BJ (cell line): ENCODE data around the gene BBX. TPM values are rescaled to one million over a fixed set of nuclear protein-coding genes. Genes with fewer than 3 reads are reported as not detected.
A peak's percentile ranks its signal among the peaks of the same experiment; 100 is the strongest.
"Not testable (repeated sequence)": the region's sequence is repeated elsewhere in the genome, so short reads cannot be mapped to it uniquely, and the experiment has no call there.

Experiments
- CTCF ChIA-PET: fragments of 350-600 bp; formaldehyde crosslinking; extraction: SDS; loops from one replicate; lab custom pipeline; 2021; ENCODE audit warnings: antibody characterized with exemption, inconsistent platforms; lab: Yijun Ruan, JAX
- POLR2A ChIA-PET: fragments of 300-600 bp; sonication (Branson Sonifier 250); formaldehyde crosslinking; extraction: SDS; loops from one replicate; lab custom pipeline; 2021; ENCODE audit warnings: antibody characterized with exemption; lab: Charles Lee
- DNase-seq: peaks from one replicate; pipeline ENCODE4 v3.0.0-alpha.2; 2011; ENCODE audit warnings: low read depth
- H3K27me3 ChIP-seq: 2 replicates; pipeline ENCODE4 v1.6.0; 2011; ENCODE audit warnings: low read length; ENCODE audit not compliant: control insufficient read depth, insufficient read depth
- H3K36me3 ChIP-seq: 2 replicates; pipeline ENCODE4 v1.5.1; 2011; ENCODE audit warnings: low read length; ENCODE audit not compliant: control insufficient read depth, insufficient read depth
- H3K4me3 ChIP-seq: 2 replicates; pipeline ENCODE4 v1.5.1; 2011; ENCODE audit warnings: low read depth, mild to moderate bottlenecking, control low read depth, low read length
- polyA plus RNA-seq: library from polyadenylated mRNA; depleted of rRNA; stranded (reverse); fragments of >200 nt; gene quantifications from 2 replicates; pipeline ENCODE4 v1.2.3, GENCODE V29; 2011
- TF ChIP-seq, protein P1 (sequence below): IDR thresholded peaks from 2 replicates; pipeline ENCODE4 v1.5.1; 2011; ENCODE audit warnings: low read depth, mild to moderate bottlenecking, control low read depth, inconsistent platforms, low read length, moderate library complexity; ENCODE audit not compliant: insufficient read depth

The BBX gene
- polyA plus RNA-seq, 1 experiment: 47.6 TPM

DNA sequence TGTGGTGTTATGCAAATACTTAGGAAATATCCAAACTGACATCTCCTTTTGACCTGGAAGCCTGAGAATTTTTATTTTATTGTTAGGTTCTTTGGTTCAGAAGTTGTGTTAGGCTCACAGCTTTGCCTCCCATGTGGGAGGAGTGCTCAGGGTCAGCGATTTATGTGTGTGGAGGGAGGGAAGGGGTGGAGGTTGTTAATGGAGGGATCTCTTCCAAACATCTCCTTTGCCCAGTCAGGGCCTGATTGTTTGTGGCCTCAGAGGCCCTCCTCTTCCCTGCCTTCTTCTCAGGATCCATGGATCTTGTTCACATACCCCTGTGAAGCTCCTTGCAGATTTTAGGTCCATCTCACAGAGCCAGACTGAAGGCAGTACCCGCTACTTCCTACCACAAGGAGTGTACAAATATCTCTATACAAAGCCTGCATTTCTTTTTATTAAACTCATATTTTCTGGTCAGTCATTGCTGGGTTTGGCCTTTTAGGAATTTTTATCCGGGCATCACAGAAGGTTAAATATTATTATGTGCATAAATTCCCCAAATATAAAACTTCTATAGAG, 40.3 kb downstream of the BBX start:
- CTCF ChIA-PET: interaction anchor here (0.8 kb wide), 2 partner anchors 16 to 142 kb away, joined by 3 to 5 read pairs; no protein-coding TSS in a partner anchor
- Histone ChIP-seq H3K27me3 (no peaks in the 10 kb centered on the region), H3K36me3 (no peaks in the 10 kb centered on the region), H3K4me3 (no peak overlapping the region)
- POLR2A ChIA-PET: no interaction called here
- DNase-seq: no peak
- TF ChIP-seq, protein P1, sequence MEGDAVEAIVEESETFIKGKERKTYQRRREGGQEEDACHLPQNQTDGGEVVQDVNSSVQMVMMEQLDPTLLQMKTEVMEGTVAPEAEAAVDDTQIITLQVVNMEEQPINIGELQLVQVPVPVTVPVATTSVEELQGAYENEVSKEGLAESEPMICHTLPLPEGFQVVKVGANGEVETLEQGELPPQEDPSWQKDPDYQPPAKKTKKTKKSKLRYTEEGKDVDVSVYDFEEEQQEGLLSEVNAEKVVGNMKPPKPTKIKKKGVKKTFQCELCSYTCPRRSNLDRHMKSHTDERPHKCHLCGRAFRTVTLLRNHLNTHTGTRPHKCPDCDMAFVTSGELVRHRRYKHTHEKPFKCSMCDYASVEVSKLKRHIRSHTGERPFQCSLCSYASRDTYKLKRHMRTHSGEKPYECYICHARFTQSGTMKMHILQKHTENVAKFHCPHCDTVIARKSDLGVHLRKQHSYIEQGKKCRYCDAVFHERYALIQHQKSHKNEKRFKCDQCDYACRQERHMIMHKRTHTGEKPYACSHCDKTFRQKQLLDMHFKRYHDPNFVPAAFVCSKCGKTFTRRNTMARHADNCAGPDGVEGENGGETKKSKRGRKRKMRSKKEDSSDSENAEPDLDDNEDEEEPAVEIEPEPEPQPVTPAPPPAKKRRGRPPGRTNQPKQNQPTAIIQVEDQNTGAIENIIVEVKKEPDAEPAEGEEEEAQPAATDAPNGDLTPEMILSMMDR: no peak

- POLR2A ChIA-PET, H3K36me3 ChIP-seq, H3K27me3 ChIP-seq, DNase-seq, H3K4me3 ChIP-seq, CTCF ChIA-PET: not testable (repeated sequence)
Measured at GRCh38 chr3:107565244-107565643, 42.5 kb downstream of the BBX start.

GRCh38 chr3:107571089-107571488, 48.3 kb downstream of the BBX start:
- POLR2A ChIA-PET: not testable (repeated sequence)

GRCh38 chr3:107571492-107571891, 48.7 kb downstream of the BBX start:
- DNase-seq, H3K4me3 ChIP-seq, H3K27me3 ChIP-seq, CTCF ChIA-PET, POLR2A ChIA-PET, H3K36me3 ChIP-seq: not testable (repeated sequence)

More at GRCh38 chr3:107571089-107571488, 48.3 kb downstream of the BBX start:
- H3K4me3 ChIP-seq, CTCF ChIA-PET, DNase-seq, H3K27me3 ChIP-seq, H3K36me3 ChIP-seq: not testable (repeated sequence)

DNA sequence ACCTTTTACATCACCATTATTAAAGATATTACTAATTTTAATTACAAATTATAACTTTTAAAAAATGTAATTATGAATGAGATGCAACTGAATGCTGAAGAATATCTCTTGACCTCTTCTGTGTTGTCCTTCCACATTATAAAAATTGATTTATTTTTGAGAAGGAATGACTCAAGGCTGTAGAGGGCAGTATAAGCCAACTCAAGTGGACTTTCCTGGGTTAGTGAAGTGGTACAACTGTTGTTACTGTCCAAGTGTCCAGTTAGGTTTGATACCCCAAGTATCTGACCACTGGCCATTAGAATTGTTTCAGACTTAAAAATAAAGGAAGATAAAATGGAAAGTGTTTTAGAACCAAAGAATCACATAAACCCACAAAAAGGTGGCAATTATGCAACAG, 51.9 kb downstream of the BBX start:
- no peak overlapping the region for H3K4me3 ChIP-seq
- POLR2A ChIA-PET: no interaction called here
- TF ChIP-seq, protein P1: peak; percentile 54
- H3K36me3 ChIP-seq: no peaks in the 10 kb centered on the region
- CTCF ChIA-PET: interaction anchor here (0.6 to 1.9 kb wide), 14 partner anchors 10 to 271 kb away, joined by 3 to 7 read pairs (median 4); no protein-coding TSS in a partner anchor
- DNase-seq: no peak
- no peaks in the 10 kb centered on the region for H3K27me3 ChIP-seq

DNA sequence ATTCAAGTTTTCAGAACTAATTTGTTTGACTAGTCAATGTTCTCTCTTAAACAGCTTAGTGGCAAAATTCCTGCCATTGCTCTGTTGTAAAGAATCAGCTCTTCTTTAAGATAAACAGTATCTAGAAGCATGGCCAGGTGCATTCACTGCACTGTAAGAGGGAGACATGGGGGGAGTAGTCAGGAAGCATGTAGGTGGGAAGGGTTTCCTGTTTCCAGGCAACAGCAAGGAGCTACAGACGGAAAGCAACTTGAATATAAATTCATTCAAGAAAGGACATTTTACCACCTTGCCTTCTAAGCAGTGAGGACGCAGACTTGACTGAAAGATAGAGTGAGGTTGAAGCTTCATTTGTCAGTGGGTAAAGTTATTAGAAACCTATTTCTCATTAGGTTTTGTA, 55.3 kb downstream of the BBX start:
- DNase-seq: no peak
- CTCF ChIA-PET: interaction anchor here (0.6 to 1.5 kb wide), 6 partner anchors 12 to 343 kb away, joined by 3 read pairs; no protein-coding TSS in a partner anchor
- Histone ChIP-seq H3K36me3 (no peaks in the 10 kb centered on the region), H3K4me3 (no peak overlapping the region), H3K27me3 (no peaks in the 10 kb centered on the region)
- TF ChIP-seq, protein P1: no peak
- POLR2A ChIA-PET: no interaction called here

DNA sequence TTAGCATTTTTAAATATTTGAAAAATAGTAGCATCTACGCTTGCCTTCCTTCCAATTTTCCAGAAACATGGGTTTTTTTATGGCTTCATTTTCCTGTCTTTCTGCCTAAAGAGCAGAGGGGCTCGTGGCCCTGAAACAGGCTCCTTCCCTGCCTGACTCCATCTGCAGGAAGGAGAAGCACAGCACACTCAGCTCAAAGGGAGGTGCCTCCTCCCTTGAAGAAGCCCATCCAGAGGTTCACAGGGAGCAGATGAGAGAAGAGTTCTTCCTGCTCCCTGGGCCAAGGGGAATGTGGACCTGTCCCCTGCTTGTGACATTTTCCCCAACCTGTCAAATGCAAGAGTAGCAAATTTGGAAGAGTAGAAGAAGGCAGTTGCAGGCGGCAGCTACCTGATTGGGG, 55.8 kb downstream of the BBX start:
- no peaks in the 10 kb centered on the region for H3K27me3 ChIP-seq
- TF ChIP-seq, protein P1: no peak
- H3K4me3 ChIP-seq: no peak overlapping the region
- DNase-seq: no peak
- ChIA-PET POLR2A (no interaction called here), CTCF (interaction anchor here (1.0 to 1.5 kb wide), 6 partner anchors 8 to 344 kb away, joined by 3 read pairs; no protein-coding TSS in a partner anchor)
- no peaks in the 10 kb centered on the region for H3K36me3 ChIP-seq
